ENCODE results near the gene MYOD1. TPM values are rescaled to one million over a fixed set of nuclear protein-coding genes. Genes with fewer than 3 reads are reported as not detected.

The MYOD1 gene
- polyA plus RNA-seq, 1 donor: 100 TPM

DNA sequence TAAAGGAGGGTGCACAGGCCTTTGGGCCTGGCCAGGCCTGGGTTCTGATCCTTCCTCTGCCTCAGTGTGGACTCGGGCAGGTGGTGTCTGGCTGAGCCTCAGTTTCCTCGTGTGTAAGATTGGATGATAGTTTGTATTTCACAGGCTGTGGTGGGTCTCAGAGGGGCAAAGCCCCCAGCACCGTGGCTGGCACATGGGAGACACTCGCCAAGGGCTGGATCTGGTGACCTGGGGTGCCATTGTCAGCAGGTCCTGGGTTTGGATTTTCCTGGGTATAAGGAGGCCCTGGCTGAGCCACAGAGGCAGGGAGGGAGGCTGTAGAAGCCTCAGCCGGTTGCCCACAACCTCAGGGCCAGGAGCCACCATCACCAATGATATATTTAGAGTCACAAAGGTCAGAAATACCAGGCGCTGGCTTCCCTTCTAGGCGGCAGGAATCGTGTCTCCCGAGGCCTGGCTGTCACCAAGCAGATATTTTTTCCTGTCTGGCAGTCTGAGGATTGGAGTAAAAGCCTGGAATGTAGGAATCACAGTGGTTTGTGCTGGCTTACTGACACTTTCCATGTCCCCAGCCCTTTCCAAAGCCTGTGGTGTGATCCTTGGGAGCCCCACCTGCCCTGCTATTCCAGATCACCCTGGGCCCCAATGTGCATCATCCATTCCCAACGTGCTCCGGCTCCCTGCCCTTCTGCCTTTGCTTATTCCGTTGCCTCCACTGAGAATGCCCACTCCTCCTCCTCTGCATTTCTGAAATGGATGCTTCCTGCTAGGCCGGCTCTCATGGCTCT, 30.8 kb downstream of the MYOD1 start:
- DNase-seq: no peak

DNA sequence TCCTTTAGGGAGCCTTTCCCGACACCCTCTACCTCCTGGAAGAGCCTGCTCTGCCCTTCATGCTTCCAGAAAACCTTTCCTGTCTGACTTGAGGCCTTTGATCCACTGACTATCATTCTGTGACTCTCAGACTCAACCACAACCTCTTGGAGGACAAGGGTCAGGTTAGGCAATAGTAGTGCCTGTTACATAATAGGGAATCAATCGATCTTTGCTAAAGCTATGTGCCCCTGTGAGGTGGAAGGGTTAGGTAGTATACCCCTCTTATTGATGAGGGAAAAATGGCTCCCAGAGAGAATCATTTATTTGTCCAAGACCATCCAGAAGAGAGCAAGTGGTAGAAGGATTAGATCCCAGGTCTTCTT, 31.4 kb downstream of the MYOD1 start:
- DNase-seq: no peak

DNA sequence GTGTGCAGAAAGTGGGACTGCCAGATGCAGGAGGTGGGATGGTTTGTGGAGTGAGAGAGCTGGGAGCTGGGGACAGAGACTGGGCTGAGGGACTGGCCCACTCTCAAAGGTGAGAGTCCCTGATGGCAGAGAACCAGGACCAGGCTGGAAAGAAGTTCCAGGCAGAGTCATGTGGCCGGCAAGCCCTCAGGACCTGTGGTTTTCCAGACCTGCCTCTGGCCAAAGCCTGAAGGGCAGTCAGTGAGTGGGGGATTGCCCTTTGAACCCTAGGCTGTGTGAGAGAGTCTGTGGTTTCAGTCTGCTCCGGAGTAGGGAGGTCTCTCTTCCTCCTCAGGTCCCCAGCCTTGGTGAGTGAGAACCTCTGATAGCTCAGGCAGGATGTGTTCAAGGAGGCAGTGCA, 32.2 kb downstream of the MYOD1 start:
- DNase-seq: no peak

DNA sequence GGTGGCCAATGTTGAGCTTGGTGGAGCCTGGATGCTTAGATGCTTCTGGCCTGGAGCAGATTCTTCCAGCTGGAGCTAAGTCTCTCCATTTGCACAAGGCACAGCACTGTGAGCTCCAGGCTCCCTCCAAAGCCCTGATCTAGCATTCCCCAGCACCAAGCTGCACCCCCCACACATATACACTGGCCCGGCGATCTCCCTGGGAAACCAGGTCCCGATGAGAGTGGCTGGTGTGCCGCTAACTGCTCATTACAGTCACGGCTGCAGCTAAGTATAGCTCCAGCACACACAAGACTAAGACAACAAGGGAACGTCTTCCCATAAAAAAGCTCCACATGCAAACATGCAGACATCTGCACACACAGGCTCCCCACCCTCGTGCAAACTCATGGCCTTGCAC, 32.8 kb downstream of the MYOD1 start:
- DNase-seq: no peak

DNA sequence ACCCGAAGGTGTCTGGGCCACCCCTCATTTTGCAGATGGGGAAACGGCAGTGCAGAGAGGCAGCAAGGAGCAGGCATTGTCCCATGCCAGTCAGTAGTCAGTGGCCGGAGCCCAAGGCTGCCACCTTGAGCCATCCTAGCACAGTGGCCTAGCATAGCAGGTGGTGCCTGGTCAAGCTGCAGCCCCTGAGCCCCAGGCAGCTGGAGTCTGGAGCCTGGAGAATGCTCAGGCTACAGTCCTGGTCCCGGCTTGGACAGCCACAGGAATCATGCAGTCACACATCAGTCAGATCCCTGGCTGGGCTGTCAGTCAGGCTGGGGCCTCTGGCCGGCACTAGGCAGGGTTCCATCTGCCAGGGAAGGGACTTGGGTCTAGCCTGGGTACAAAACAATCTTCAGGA, 33.8 kb downstream of the MYOD1 start:
- no peak for DNase-seq

DNA sequence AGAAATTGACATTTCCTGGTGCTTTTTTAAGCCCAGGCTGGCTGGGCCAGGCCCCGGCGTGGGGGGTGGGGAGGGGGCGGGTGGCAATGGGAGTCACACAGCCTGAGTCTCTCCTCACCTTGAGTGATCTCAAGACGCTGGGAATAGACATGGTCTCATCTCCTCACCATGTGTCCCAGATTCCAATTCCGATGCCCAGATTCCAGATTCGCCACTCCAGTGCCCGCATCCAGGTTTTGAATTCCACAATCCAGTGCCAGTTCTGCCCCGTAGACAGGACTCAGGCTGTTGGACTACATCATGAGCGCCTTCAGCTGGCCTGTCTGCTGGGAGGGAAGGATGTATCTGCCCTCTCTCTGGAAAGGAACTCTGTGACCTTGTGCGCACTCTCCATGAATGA, 34.3 kb downstream of the MYOD1 start:
- DNase-seq: no peak

DNA sequence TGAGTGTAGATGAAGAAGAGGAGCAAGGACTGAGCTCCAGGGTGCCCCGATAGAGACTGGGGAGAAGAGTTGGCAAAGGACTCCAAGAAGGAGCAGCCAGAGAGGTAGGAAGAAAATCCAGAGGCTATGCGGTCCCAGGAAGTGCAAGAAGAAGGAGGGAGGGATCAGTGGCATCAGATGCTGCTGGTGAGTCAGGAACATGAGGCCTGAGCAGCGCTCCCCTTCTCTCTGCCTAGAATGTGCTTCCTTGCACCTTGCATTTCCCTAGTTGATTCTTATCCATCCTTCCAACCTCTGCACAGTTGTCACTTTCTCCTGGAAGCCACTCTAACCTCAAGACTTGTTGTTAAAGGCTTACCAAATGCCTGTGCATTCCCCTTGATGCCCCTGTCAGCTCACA, 36.5 kb downstream of the MYOD1 start:
- no peak for DNase-seq

DNA sequence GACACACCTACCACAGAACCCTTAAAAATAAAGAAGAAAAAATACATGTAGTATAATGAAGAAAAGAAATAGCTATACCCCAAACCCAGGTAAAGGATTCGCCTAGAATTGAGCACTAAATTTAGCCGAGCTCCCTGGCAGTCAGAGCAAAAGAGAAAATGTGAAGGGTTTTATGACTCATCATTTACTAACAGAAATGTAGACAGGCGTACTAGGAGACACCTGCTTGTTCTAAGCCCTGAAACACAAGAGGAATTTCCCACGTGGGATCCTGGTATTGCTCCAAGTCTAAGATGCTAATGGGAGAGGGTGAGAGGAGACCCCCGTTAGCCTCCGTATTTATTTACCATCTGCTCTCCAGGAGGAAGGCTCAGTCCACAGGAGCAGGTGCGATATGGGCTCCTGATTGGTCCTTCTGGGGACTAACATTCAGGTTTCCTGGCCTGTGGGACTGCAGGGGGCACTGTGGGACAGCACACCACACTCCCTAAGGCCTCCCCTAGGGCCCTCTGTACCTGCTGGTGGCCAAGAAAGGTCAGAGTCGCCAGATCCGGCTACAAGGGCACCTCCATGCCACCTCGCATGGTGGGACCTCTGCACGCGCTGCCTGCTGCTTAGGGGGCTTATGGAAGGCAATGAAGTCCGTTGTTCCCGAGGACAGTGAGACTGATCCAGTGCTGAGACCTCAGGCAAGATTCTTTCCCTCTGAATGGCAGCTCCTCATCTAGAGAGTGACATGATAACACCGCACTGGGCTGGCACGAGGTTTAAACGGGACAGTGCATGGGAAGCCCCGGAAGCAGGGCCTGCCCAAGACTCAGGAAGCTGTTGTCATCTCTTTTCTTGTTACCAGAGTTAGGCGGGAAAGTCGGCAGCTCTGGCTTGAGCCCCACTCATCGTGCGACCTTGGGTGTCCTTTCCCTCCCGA, 41.0 kb downstream of the MYOD1 start:
- no peak for DNase-seq

DNA sequence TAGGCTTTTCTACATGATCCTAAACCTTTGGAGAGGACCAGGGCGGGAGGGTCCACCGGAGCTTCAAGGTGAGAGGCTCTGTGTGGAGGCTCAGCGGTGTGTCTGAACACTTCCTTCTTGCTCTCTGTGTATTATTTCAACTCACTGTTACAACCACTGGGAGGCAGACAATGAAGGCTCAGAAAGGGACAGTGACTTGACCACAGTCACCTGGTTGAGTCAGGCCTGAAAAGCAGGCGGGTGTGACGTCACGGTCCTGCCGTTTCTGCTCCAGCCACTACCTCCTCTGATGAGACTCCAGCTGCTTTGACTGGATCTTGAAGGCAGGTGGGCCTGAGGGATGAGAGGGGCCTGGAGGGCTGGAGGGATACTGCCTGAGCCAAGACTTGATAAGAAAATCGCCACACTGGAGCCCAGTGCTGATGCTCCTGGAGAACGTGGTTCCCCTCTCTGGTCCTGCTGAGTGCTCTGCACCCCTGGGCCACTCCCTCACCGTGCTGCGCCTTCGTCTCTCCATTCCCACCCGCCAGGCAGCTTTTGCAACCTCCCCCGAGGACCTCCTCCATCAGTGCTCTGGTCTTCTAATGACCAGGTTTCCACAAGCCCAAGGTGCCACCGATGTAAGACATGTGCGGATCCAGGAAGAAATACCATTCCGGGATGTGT, 43.1 kb downstream of the MYOD1 start:
- DNase-seq: no peak

DNA sequence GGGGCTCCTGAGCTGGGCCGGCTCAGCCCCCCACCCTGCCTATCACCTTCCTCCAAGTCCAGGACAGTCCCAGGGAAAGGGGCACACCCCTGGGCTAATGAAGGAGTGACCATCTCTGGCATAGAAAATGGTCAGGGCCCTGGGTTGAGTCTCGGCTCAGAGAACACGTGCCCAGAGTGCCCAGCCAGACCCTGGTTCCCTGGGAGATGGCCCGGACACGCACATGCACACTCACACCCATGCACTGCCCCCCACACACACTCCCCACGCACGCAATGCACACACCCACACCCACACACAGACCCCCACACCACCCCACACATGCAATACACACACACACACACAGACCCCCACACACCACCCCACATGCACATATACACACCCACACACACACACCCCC, 43.9 kb downstream of the MYOD1 start:
- no peak for DNase-seq

DNA sequence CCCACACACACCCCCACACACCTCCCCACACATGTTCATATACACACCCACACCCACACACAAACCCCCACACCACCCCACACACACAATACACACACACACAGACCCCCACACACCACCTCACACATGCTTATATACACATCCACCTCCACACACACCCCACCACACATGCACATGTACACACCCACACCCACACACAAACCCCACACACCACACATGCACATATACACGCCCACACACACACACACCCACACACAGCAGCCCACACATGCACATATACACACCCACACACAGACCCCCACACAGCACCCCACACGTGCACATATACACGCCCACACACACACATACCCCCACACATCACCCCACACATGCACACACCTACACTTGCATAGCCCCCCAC, 44.3 kb downstream of the MYOD1 start:
- DNase-seq: no peak

DNA sequence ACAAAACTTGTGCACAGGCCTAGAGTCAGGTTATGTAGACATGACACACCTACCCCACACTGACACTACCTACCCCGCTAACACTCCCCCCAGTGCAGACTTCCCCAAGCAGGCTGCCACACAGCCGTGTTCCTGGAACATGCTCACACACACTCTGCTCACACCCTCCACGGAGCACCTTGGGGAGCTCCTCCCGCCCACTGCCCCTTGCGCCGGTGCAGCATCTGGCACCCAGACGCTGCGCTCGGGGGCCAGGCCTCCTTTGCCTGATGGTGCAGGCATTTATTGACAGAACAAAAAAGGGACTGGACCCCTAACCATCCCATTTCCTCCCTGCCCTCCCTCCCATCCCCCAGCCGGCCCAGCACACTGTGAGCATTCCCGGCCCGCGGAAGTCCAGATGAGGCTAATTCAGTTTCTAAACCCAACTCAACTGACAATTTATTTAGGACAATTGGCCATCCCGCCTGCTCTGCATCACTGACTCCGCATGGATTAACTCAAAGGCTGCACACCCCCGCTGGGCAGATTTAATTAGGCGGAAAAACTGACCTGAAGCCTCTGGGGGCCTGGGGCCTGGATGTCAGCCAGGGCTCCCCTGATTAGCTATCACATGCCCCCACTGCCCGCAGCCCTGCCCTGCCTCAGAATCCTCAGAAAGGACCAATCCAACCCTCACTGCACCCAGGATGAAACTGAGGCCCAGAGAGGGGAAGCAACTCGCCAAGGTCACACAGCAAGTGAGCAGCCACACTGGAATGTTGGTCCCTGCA, 45.3 kb downstream of the MYOD1 start:
- DNase-seq: no peak

DNA sequence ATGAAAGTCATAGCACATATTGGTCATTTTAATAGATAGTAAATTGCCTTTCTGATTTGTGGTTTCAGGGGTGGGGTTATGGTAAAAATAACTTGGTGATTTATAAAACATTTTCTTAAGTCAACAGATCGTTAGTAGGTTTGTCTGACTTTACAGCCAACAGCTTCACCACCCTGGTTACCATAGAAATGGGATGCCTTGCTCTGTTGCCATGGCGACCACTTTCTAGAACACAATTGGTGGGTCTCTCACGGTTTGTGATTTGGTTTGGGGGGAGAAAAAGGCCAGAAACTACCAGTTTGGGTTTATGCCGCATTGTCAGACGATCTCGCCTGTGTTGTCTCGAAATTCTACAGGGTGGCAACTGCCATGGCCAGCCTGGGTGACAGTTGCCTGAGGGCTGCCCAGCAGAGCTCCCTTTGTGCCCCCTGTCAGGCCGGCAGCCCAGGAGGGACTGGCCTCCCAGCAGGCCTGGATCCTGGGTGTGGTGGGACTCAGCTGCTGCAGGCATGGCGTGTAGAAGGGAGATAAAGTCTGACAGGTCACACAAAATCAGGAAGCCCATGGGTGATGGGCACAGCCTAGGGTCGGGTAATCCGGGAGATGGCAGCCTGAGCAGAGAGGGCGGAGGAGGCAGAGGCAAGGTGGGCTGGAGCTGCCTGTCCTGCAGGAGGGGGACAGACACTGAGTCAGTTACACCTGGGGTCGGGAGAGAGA, 46.1 kb downstream of the MYOD1 start:
- DNase-seq: no peak

DNA sequence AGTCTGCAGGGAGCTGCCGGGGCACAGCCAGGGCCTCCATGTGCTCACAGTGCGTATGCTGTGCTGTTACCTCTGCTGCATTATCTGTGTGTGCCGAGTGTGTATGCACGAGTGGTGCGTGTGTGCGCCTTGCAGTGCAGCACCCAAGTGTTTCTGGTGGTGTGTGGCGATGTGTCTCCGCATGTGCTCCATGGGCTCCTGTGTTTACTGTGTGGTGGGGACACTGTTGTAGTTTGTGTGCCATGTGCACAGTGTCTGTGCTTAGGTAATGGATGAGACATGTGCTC, 46.6 kb downstream of the MYOD1 start:
- no peak for DNase-seq

DNA sequence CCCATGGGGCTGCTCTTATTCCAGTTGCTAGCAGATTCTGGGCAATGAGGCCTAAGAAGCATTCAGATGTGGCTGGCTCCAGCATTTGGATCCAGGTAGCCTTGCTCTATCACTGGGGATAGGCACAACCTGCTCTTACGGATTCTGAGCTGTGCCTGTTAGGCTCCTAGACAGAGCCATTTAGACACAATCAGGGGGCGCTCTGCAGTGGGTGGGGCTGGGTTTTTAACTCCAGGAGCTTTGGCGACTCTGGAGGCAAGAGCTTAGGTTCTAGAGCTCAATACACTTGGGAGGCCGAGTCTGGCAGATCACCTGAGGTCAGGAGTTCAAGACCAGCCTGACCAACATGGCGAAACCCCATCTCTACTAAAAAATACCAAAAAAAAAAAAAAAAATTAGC, 47.2 kb downstream of the MYOD1 start:
- no peak for DNase-seq

DNA sequence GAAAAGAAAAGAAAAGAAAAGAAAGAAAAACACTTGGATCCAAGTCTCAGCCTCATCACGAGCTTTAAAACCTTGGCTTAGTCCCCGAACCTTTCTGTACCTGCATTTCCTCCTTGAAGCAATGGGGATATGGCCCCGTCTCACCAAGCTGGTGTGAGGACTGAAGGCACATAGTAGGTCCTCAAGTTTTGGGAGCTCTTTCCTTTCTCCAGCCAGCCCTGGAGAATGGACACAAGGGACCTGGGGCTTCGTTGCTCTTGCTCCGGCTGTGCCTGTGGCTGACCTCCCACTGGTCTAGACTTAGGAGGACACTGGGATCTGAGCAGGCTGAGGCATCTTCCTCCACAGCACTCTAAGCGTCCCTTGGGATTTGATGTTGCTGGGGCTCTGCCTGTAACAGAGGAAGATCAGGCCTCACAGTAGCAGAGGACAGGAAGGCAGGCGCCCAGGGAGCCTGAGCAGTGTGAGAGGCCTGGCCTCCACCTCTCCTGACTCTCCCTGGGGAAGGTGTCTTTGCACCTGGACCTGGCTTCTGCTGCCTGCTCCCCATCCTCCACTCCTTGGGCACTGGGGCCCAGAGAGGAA, 48.0 kb downstream of the MYOD1 start:
- no peak for DNase-seq

DNA sequence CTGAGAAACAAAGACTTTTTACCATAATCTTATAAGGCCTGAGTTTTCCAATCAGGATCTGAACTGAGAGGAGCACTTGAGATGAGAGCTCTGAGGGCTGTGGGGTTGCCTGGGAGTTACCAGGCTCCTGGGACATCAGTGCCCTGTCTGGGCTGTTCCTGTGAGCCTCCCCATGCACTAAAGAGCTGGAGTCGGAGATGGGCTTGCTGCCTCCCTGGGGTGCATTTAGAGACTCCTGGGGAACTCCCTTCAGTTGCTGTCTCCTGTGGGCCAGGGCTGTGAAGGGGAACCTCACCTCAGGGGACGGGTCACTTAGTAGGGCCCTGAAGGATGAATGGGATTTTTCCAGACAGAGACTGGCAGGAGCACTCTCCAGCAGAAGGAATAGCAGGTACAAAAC, 48.5 kb downstream of the MYOD1 start:
- no peak for DNase-seq

DNA sequence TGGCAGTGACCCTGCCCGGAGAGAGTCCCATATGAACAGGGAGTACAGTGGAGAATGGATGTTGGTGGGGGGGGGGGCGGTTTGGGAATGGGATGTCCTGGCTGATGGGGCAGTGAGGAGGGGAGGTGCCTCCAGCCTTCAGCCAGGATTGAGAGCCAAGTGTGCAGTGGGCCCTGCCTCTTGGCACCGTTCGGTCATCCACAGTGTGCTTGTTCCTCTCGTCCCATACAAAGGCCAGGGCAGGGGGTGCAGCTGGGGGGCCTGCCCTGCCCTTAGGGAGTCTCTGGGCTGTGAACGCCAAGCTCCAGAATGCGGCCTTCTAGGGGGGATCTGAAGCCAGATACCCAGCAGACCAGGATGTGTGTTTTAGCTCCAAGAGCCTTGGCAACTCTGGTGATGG, 49.2 kb downstream of the MYOD1 start:
- no peak for DNase-seq

DNA sequence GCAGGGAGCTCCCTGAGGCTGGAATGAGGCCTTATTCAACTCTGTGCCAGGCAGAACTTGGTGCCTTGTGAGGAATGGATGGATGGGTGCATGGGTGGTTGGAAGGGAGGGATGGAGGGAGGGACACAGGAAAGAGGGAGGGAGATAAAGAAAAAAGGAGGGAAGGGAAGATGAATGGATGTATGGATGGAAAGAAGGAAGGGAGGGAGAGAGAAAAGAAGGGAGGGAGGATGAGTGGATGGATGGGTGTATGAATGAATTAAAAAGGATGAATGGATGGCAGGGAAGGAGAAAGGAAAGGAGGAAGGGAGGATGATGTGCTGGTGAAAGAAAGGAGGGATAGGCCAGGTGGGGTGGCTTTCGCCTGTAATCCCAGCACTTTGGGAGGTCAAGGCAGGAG, 49.8 kb downstream of the MYOD1 start:
- no peak for DNase-seq

DNA sequence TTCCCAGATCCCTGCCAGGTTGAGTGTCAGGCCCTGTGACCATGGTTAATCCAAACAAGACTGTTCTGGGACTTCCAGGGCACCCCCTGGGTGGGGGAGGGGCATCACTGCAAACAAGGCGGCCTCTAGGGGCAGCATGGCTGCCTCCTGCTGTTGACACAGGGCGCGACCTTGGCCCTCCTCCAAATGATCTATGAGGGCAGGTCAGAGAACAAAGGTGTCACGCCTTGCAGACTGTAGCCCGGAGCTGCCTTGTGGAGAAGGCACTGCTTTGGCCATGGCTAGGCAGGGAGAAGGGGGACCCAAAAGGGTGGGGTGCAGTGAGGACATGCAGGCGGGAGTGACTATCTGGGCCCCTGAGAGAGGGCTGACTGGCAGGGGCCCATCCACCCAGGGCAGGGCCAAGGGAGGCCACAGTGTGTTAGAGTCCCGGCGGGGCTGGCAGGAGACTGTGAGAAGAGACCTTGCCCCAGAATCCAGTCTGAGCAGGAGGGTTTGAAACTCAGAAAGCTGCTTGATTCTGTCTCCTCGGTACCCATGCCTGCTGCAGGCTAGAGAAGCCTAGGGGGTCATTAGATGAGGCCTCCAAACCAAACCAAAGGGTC, 50.8 kb downstream of the MYOD1 start:
- DNase-seq: no peak

DNA sequence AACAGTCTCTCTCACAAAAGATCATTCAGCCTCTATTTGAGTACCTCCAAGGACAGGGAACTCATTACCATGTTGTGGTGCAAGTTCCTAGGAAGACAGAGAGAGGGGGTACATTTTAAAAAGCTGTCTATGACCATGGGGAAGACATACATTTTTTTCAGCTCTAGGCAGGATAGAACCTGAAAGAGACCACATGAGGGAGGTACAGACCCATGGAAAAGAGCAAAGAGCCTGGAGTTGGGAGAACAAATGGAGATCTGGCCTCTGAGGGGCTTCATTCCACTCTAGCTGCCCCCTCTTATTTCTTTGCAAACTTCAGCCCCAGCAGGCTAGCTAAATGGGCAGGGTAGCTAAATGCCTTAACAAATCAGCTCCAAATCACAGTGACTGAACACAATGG, 51.5 kb downstream of the MYOD1 start:
- no peak for DNase-seq

Measured in hindlimb muscle (tissue), 1 donor.